Endothelial cell of hepatic sinusoid (primary cell): ENCODE measurements around the gene NOL4L.
"Not testable (repeated sequence)": the region's sequence is repeated elsewhere in the genome, so short reads cannot be mapped to it uniquely, and the experiment has no call there.

Experiments
- in situ Hi-C: cut with HindIII; loops from 2 replicates; pipeline ENCODE4 v1.10.0; 2017; ENCODE audit warnings: low sequenced_read_pairs

NOL4L gene

DNA sequence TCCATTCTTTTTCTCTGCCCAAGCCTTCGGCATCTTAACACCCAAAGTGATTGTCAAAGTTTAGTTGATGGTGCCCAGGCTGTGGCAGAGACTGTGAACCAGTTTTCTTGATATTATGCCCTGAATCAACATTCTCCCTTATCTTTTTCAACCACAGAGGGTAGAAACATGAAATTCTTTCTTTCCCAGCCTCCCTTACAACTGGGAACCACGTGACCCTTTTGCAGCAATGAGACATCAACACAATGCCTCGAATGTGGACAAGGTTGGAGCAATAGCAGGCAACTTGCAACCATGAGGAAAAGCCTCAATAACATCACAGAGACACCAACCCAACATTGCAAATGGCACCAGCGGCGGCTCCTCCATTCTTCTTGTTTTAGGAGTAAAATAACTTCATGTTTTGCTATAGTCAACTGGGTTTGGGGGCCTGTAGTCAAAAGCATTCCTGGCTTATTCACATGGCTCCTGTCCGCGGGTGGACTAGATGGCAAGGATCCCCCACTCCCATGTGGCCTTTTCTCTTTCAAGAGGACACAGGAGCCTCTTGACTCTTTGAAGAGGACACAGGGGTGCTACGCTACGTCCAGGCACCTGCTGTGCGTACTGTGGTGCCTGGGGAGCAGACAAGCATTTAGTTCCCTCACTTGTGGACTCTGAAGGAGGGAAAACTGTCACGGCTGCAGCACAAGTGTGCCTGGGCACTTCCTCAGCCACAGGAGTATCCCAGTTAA, 90.5 kb downstream of the NOL4L start:
- in situ Hi-C loops, result no loop called here

DNA sequence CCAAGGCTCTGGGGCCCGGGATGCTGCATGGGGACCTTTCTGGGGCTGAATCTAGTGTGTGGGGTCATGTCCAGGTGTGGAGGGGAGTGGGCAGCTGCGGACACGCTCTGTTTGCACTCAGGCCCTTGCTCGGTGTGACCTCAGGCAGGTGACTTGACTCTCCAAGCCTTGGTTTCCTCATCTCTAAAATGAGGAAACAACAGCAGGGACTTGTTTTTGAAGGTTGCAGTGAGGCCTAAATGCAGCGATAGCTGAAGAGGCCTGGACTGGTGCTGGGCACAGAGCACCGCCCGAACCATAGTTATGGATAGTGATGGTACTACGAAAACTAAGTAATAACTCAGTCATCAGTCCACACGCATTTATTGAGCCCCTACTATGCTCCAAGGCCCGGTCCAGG, 91.8 kb downstream of the NOL4L start:
- in situ Hi-C loops, result no loop called here

DNA sequence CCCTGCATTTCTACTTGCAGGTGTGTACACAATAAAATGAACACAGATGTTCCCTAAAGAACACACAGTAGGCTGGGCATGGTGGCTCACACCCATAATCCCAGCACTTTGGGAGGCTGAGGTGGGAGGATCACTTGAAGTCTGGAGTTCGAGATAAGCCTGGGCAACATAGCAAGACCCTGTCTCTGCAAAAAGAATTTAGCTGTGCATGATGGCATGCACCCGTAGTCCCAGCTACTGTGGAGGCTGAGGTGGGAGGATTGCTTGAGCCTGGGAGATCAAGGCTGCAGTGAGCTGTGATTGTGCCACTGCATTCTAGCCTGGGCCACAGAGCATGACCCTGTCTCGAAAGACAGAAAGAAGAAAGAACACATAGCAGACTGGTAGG, 93.4 kb downstream of the NOL4L start:
- in situ Hi-C loops, result not testable (repeated sequence)

DNA sequence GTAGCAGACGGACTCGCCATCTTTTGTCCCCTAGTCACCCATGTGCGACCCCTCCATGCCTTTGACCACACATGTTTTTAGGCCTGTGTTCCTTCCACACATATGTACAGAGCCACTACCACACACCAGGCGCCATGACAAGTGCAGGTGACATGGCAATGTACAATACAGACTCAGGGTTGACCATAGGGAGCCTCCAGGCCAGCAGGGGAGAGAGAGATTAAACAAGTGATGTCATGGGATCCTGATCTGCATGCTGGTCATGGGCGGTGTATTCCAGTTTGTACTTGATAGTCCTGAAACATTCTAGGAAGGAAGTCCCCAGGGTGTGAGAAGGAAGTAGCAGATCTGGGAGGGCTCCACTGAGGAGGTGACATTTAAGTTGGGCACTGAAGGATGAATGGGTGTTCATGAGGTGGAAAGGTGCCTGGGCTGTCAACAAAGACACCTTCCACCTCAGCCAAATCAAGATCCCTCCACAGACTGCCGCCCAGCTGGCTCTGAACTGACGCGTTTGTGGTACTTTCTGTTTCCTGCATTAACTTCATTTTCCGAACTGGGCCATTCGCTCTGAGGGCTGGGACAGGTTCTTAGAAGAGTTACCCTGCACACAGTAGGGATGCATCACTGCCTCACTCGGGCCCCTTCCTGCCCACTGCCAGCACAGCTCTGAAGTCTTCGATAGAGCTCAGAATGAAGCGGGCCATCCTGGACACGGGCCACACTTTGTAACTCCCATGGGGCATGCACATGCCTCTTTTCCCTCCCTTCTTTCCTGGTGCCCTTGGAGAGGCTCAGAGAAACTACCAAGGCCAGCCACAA, 94.0 kb downstream of the NOL4L start:
- in situ Hi-C loops, result no loop called here

DNA sequence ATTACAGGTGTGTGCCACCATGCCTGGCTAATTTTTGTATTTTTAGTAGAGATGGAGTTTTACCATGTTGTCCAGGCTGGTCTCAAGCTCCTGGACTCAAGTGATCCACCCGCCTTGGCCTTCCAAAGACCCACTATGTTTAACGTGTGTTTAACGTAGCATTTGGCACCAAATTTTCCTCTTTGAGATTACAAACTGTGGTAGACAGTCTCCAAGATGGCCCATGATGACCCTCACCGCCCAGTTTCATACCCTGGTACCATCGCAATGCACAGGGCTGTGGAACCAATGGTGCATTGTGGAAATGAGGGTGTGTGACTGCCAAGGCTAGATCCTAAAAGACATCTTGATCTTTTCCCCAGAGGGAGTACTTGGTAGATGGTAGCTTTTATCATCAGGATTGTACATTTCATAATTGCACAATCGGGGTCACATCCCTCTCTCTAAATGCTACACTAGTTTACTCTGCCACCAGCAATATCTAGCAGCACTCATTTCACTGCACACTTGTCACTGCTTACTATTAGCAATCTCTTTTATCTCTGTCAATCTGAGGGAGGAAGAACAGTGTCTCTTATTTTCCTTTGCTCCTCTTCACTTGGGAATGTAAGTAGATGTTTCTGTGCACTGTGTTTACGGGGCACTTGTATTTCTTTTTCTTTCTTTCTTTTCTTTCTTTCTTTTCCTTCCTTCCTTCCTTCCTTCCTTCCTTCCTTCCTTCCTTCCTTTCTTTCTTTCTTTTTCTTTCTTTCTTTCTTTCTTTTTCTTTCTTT, 96.9 kb downstream of the NOL4L start:
- in situ Hi-C loops, result loop anchor here (5.0 kb wide), 1 partner anchor 51 kb away; no protein-coding TSS in a partner anchor

DNA sequence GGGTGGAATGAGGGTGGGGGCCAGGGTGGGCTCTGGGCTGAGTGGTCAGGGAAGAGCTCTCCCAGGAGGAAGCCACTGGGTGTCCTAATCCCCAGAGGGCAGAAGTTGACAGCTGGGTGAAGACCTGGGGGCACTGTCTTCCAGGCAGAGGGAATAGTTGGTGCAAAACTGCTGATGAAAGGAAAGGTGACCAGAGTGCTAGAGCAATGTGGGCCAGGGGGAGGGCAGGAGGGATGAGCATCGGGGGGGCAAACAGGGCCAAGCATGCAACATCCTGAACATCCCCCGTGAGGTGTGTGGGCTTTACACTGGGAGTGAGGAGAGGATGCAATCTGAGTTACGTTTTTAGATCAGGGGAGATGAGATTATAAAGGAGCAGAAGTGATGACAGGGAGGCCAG, 97.8 kb downstream of the NOL4L start:
- in situ Hi-C loops, result loop anchor here (5.0 kb wide), 1 partner anchor 50 kb away; no protein-coding TSS in a partner anchor

DNA sequence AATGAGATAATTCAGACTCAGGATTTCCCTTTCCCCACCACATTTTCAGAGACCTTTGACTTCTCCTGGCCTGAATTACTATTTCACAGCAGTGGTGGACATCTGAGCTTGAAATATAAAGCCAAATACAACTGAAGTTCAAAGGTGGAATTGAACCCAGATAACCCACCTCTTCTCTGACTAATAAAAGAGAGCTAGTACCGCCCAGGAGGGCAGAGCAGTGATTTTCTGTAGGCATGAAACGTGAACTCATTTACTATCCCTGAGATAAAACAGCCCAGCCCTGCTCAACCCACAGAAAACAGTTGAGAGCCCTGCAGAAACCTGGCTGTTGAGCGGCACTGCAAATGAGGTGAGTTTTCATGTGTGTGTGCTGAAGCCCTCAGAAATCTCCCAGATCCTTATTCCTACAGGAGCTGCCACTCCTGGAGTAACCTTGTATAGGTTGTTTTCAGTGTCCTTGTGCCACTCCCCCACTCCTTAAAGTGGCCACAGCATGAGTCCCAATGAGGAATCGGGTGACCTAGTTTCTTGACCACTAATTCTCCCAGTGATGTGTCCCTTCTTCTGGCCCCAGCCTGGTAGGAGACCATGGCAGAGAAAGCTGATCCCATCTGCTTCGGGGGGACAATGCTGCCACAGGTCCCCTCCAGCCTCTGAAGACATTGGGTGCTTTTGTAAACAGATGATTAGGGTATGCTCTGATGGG, 99.2 kb downstream of the NOL4L start:
- in situ Hi-C loops, result loop anchor here (5.0 kb wide), 1 partner anchor 49 kb away; no protein-coding TSS in a partner anchor

DNA sequence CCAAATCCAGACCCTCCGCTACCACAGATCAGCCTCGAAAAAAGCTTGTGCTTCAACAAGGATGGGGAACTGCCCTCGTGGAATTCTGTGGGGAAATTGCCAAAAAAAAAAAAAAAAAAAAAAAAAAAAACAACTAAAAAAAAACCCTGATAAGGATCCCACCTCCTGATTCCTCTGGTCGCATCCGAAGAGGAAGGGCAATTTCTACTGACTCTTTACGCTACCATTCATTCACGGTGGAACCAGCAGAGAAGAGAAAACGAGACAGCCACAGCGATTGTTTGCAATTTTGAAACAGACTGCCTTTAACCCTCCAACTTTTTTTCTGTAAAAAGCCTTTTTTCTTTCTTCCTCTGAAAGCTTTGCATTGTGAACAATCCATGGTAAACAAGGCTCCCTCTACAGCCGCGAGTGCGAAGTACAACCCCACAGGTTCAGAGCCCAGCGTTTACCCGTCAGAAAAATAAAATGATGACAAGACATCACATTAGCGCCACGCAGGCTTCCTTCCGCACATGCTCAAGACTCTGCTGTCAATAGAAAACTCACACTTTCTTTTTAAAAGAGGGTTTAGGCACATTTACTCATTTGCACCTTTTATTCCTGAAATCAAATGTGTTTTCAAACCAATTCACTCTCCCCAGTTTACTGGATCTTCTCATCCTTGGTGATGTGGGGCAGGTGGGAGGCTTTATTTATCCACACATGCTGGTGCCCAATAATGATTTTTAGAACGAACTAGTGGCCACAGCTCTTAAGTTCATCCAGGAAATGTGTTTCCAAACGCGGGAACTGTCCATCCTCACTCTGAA, 100.0 kb downstream of the NOL4L start:
- in situ Hi-C loops, result loop anchor here (5.0 kb wide), 1 partner anchor 48 kb away; no protein-coding TSS in a partner anchor

DNA sequence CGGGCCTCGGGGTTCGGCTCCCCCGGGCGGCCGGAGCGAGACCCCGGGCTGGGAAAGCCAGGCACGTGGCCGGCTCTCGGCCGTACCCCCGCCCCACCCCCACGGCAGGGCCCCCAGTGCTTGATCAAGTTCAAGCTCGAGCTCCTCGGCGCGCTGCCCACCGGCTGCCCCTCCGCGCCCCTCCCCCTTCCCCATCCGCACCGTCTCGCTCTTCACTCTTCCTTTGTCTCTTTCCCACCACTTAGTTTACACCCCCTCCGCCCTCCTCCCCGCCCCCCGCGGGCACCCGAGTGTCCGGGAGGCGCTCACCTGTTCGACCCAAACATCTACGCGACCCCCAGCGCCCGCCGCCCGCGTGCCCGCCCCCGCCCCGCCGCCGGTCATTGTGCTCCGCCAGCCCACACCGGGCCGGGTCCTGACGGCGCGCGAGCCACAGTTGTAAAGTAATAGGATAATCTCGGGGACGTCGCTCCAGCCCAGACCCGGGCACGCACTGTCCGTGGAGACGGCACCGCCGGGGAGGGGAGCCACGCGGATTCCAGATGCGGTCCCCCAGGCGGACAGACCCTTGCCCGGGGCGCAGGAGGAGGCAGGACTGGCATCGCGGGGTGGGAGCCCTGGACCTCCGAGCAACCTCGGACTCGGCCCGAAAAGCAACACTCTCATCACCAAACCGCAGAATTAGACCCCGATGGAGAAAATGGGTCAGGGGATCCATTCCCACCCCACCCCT, 100.7 kb downstream of the NOL4L start:
- in situ Hi-C loops, result no loop called here

DNA sequence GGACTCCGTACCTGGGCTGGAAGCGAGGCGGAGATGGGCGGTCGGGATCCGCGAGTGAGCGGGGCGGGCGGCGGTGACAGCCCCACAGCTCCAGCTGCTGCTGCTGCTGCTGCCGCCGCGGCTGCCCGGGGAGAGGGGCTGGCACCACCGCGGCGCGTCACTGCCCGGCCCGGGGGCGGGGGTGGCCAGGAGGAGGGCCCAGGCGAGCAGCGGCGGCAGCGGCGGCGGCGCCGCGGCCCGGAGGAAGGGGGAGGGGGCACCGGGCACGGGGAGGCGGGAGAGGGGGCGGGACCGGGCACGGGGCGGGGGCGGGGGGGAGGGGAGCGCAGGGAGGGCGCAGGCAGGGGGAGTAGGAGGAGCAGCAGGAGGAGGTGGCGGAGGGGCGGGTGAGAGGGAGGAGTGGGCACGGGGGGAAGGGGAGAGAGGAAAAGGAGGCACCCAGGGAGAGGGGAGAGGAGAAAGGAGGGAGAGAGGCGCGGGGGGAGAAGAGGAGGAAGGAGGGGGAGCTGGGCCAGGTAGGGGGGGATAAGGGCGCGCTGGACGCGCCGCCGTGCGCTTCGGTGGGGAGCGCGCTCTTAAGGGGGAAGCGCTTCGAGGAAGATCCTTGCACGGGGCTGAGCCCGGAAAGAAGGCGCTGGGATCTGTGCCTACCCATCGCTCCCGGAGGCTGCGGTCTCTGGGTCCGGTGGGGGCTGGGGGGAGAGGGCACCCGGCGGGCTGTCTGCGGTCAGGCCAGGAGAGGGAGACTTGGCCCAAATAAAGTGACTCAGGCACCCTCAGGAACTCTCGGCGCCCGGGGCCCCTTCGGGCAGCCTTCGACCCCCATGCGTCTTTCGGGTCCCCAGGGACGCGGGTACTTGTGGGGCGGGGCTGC, 101.5 kb downstream of the NOL4L start:
- in situ Hi-C loops, result no loop called here

DNA sequence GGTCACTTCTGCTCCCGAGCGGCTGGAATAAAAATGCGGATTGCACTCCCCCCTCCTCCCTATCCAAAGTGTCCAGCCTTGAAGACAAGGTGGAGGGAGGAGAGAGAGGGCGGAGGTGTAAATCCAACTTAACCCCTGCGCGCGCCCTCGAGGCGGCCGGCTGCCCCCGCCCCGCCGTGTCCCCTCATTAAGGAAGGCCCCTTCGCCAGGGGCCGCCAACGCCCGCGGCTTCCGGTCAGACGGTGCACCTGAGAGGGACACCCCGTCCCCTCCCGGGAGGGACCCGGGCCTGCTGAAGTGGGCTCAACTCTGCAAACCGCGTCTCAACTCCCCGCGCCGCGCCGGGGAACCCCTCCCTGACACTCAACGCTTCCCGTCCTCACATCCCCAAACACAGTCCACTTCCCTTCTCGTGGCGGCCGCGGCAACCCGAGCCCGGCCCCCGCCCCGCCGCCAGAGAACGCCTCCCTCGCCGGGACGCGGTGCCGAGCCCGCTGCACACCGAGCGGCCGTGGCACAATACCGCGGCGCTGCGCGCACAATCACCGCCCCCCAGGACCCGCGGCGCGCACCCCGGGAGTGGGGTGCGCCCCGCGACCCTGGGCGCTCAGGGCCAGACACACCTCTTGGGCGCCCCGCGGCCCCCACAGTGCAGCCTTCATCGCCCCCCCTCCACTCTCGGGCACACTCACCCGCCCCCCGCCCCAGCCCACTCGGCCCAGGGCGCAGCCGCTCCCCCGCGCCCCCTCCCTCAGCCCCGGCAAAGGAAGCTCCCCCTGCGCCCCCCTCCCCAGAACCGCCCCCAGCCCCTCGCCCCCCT, 102.5 kb downstream of the NOL4L start:
- in situ Hi-C loops, result no loop called here

DNA sequence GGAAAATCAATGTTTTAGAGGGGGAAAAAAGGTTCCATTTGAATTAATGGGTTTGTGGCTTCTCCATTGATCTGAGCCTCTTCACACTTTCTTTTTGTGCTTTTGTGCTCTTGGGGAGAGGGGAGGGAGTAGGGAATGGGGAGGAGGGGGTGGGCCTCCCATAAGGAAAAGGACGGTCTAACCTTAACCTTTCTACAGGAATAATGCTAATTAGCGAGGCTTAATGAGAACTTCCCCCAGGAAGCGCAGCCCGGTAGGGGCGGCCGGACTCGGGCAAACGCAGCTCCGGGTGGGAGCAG, 103.0 kb downstream of the NOL4L start:
- in situ Hi-C loops, result no loop called here

DNA sequence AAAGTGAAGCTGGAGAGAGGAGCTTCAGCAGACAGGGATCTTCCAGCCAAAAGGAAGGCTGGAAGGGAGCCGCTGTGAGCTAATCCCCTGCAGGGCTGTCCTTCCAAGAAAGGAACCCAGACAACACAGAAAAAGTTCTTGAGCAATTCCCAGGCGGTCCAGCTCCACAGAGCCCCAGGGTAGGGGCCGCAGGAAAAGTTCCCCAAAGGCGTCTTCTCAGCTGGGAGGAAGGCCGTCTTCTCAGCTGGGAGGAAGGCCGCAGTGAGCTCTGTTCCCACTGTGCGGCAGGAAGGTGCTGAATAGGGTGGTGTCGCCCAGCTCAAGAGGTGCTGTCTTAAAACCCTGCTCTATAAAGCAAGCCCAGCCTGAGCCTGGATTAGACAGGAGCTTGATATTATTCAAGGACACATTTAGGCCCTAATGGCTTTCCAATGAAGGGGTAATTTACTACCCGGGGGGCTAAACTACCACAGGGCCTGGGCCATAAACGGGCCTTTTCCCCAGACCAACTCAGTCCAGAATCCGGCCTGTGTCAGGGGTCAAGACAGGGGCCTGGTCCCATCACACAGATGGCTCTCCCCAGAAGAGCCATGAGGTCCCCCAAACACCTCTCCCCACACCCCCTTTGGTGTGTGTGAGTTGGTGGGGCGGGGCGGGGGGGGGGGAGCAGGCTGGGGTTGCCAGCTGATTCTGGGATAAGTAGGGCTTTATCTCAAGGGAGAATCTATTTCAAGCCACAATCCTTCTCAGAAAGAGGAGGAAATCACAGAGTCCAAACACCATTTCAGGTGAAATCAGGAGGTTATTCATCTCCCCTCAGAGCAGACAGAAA, 103.6 kb downstream of the NOL4L start:
- in situ Hi-C loops, result no loop called here

DNA sequence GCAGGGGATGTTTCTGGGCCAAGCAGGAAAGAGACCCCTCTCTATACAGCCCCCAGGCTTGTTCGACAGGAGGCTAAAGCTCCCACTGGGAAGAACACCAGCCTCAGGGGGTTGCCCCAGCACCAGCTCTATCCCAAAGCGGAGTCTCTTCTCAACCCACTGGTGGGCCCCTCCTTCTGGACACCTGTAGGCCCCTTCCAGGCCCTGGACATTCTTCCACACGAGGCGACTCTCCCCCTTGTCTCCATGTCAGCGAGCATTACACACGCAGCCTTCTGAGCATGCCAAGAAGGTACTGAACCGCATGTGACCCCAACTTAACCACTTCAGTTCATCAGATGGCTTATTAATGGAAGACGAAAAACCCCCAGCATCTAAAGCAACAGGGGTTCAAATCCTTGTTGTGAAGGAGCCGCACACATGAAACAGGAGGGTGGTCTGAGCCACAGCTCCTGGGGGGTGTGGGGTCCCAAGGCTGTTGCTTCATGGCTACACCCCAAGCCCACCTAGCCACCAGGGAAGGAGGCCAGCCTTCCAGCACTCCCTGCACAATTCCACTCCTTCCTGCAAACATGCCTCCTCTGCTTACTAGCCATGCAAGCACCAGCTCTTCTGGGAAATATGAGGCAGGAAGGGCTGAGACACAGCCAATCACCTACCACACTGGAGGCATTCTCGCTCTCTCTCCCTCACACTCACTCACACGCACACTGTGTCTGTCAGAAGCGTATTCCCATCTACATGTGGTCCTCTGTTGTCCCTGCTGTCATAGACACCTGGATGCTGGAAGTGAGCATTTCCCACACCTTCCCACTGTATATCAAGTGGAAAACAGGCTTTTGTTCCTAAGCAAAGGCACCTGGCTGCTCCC, 104.5 kb downstream of the NOL4L start:
- in situ Hi-C loops, result no loop called here

DNA sequence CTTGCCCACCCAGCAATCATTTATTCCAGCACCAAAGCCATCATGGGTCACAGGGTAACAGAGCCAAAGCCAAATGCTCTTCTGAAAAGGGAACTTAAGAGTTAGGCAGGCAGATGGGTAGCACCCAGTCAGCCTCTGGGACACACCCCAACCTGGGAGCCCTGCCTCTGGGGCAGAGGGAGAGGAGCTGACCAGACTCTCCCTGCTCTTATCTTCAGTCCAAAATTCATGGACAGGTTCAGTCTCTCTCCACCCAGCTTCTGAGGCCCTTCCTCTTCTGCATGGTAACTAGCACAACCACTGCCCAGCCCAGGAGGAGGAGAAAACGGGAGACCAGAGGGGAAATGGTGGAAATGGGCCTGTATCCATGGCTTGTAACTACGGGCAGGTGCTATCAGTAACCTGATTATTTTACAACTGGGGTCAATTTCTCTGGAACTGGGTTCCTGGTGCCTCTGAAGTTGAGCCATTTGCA, 105.4 kb downstream of the NOL4L start:
- in situ Hi-C loops, result no loop called here

DNA sequence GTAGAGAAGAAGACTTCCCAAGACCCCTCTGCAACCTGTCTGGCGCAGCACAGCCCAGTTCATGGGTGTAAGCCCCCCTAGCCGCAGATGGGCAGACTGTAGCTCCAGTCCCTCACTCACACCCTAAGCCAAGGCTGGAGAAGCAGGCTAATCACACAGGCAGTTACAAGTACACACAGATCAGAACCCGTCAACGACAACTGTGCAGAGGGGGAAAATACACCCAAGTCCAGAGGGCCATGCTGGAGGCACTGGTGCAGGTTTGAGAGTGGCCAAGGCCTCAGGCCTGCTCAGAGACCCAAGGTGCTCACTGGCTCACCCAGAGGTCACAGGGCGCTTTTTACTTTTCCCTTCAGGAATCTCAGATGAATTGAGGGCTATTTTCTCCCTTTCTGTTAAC, 106.1 kb downstream of the NOL4L start:
- in situ Hi-C loops, result no loop called here
